NCI-H1092 (cell line): ENCODE results near the gene ARID3B.
"Not testable (repeated sequence)": the region's sequence is repeated elsewhere in the genome, so short reads cannot be mapped to it uniquely, and the experiment has no call there.

Experiments used
- DNase-seq: peaks from one replicate; lab custom pipeline; 2025; lab: John Stamatoyannopoulos, UW

Gene ARID3B

GRCh38 chr15:74540761-74541493, at the start of gene ARID3B:
ARID3B (plus strand) TSS chr15:74541220; CDS start chr15:74543937, 2,717 bp downstream.
- DNase-seq, result peak; percentile 93

DNA sequence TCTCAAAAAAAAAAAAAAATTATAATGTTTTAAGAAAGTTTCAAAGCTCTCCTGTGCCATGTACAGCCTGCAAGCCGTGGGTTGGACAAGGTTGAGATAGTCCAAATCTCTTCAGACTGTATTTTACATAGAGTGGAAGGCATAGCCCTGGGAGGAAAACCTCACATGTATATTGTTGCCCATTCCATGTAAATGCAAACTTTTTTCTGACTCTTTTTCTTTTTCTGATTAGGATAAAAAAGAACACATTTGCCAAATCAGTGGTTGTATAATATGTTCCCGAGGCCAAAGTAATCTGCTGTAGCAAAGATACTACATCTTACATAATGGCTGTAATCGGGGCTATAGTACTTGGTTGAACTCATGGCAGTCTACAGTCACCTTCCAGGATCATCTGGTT, 44.4 kb upstream of the ARID3B start:
- no peak for DNase-seq

GRCh38 chr15:74497584-74497983, 43.4 kb upstream of the ARID3B start:
- DNase-seq, result peak; percentile 67

GRCh38 chr15:74499366-74499765, 41.7 kb upstream of the ARID3B start:
- DNase-seq, result no peak

GRCh38 chr15:74500401-74500800, 40.6 kb upstream of the ARID3B start:
- no peak for DNase-seq

DNA sequence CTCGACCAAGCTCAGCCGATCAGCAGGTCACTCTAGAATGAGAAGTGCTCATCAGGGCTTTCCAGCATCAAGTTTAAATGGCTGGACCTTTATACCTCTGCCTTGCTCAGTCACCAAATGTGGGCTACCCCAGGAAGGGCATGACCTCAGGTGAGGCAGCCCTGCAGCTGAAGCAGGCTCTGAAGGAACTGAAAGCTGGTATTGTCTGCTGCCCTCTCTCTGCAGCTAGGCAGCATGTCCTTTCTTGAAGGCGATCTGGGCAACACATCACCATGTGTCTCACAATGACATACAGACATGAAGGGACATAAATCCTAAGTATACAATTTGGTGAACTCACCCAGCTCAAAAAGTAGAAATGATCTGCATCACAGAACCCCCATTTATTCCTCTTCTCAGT, 38.7 kb upstream of the ARID3B start:
- no peak for DNase-seq

GRCh38 chr15:74504418-74504817, 36.6 kb upstream of the ARID3B start:
- no peak for DNase-seq

DNA sequence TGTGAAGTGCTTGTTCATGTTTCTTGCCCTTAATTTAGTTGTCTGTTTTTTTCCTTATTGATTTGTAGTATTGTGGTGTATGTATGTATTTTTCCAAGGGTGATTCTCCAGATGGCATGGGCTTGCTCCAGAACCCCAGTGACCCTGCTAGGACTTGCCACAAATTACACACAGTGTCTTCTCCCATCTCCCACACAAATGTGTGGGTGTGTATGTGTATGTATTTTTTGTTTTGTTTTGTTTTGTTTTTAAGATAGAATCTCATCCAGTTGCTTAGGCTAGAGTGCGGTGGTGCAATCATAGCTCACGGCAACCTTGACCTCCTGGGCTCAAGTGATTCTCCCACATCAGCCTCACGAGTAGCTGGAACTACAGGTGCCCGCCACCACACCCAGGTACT, 36.2 kb upstream of the ARID3B start:
- no peak for DNase-seq

- no peak for DNase-seq
These were observed 35.0 kb upstream of the ARID3B start for GRCh38 chr15:74505837-74506514.

GRCh38 chr15:74506515-74506840, 34.5 kb upstream of the ARID3B start:
- DNase-seq, result no peak

GRCh38 chr15:74511583-74511982, 29.4 kb upstream of the ARID3B start:
- DNase-seq, result no peak

GRCh38 chr15:74514059-74514458, 27.0 kb upstream of the ARID3B start:
- DNase-seq, result not testable (repeated sequence)

DNA sequence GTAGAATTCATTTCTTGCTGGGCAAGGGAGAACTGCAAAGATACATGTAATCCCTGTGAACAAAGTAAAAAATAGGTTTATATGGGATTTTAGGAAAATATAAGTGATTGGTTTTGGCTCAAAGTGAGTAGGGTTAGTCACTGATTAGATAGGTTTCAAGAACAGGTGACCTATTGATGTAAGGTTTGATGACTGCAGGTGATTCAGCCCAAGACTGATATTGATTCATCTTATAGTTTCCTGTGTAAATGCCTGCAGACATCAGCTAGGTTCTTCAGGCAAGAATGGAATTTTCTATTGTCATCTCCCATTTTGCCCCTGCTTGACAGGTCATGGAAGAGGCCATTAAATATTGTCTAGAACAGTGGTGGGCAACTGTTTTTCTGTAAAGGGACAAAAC, 23.9 kb upstream of the ARID3B start:
- DNase-seq, result no peak

- no peak for DNase-seq
These were observed 21.7 kb upstream of the ARID3B start for GRCh38 chr15:74519311-74519710.

DNA sequence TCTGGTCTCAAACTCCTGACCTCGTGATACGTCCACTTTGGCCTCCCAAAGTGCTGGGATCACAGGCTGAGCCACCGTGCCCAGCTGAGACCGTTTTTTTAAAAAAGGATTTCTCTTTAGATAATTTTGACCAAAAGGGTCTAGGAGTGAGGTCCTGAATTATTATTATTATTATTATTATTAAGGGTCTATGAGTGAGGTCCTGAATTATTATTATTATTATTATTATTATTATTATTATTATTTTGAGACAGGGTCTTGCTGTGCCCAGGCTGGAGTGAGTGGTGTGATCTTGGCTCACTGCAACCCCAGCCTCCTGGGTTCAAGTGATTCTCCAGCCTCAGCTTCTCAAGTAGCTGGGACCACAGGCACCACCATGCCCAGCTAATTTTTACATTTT, 20.6 kb upstream of the ARID3B start:
- DNase-seq, result no peak

- no peak for DNase-seq
These were observed 17.0 kb upstream of the ARID3B start for GRCh38 chr15:74523982-74524381.

DNA sequence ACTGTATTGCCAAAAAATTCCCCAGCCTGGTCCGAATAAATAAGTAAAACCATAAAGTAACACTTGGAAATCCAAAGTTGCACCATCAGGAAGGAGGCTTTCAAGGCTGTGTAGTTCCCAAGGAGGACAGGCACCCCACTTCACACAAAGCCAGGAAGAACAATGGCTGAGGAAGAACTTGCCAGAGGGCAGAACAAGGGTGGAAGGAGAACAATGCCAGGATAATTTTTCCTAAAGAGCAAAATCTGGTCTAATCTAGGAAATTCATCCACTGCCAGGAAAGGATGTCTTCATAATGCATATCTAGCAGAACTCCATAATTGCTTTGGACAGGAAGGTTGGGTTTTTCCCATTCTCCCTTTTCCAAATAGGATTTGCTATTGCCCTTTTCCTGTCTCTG, 15.7 kb upstream of the ARID3B start:
- no peak for DNase-seq

DNA sequence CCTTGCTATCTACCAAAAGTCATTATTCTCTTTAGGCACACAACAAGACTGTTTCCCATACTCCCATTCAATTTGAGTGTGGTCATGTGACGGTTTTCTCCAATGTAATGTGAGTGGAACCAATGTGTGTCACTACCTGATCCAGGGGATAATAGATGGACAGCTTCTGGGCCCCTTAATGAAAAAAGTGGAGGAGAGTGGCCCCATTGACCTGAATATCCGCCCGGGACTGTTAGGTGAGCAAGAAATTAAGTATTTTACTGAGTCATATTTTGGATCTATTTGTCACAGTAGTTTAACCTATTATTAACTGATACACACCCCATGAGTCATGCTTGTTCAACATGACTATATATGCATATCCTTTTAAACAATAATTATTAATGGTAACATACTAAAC, 15.1 kb upstream of the ARID3B start:
- no peak for DNase-seq

GRCh38 chr15:74528876-74529275, 12.1 kb upstream of the ARID3B start:
- no peak for DNase-seq

GRCh38 chr15:74529921-74530320, 11.1 kb upstream of the ARID3B start:
- DNase-seq, result no peak

DNA sequence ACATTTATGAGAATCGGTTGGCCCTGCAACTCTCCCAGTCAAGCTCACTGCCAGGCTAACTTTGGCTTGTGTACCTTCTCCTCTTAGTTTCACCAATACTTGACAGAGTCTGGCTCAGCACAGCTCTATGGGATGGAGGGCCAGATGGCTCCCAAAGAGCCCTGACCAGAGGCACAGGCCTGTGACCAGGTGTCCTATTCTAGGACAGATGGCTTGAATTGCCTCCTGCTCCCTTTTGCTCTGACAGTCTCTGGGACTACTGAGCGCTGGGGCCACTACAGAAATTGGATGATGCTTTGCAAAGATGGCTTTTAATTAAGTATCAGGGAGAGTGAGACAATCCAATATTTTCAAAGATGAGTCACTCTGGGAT, 10.3 kb upstream of the ARID3B start:
- no peak for DNase-seq

GRCh38 chr15:74531144-74531811, 9.7 kb upstream of the ARID3B start:
- no peak for DNase-seq

GRCh38 chr15:74535388-74536084, 5.5 kb upstream of the ARID3B start:
- no peak for DNase-seq
